ENCODE measurements around the gene ERFE. TPM values are rescaled to one million over a fixed set of nuclear protein-coding genes. Genes with fewer than 3 reads are reported as not detected.
"Not testable (repeated sequence)": the region's sequence is repeated elsewhere in the genome, so short reads cannot be mapped to it uniquely, and the experiment has no call there.

The ERFE gene
- total RNA-seq (2014; rRNA removed; shearing (Covaris generic)): 4.0 and 4.5 TPM in 2 replicates

GRCh38 chr2:238158509-238159070, at the start of gene ERFE:
TSS of gene ERFE (plus strand) at chr2:238158970. CDS start at chr2:238159008, 38 bp downstream.
- DNase-seq (ENCODE audit: low spot score): peak; percentile 39

GRCh38 chr2:238113611-238114010, 45.2 kb upstream of the ERFE start:
- no peak for DNase-seq (ENCODE audit: low spot score)

- DNase-seq (ENCODE audit: low spot score): no peak
Measured at GRCh38 chr2:238114331-238114841, 44.4 kb upstream of the ERFE start.

GRCh38 chr2:238114851-238115660, 43.7 kb upstream of the ERFE start:
- no peak for DNase-seq (ENCODE audit: low spot score)

GRCh38 chr2:238115709-238116108, 43.1 kb upstream of the ERFE start:
- DNase-seq (ENCODE audit: low spot score): not testable (repeated sequence)

- DNase-seq (ENCODE audit: low spot score): no peak
Measured at GRCh38 chr2:238116298-238117198, 42.2 kb upstream of the ERFE start.

- DNase-seq (ENCODE audit: low spot score): no peak
Measured at GRCh38 chr2:238117199-238118154, 41.3 kb upstream of the ERFE start.

GRCh38 chr2:238119756-238120462, 38.9 kb upstream of the ERFE start:
- DNase-seq (ENCODE audit: low spot score): no peak

- no peak for DNase-seq (ENCODE audit: low spot score)
Measured at GRCh38 chr2:238120463-238121298, 38.1 kb upstream of the ERFE start.

GRCh38 chr2:238121511-238122286, 37.1 kb upstream of the ERFE start:
- DNase-seq (ENCODE audit: low spot score): no peak

GRCh38 chr2:238122287-238123217, 36.2 kb upstream of the ERFE start:
- no peak for DNase-seq (ENCODE audit: low spot score)

- no peak for DNase-seq (ENCODE audit: low spot score)
Measured at GRCh38 chr2:238123218-238123971, 35.4 kb upstream of the ERFE start.

- no peak for DNase-seq (ENCODE audit: low spot score)
Measured at GRCh38 chr2:238123991-238124470, 34.7 kb upstream of the ERFE start.

- no peak for DNase-seq (ENCODE audit: low spot score)
Measured at GRCh38 chr2:238124488-238125126, 34.2 kb upstream of the ERFE start.

- DNase-seq (ENCODE audit: low spot score): no peak
Measured at GRCh38 chr2:238125127-238125885, 33.5 kb upstream of the ERFE start.

Measured in HT-29 (cell line).